Measurements from ENCODE around the gene OR1M1. TPM values are rescaled to one million over a fixed set of nuclear protein-coding genes. Genes with fewer than 3 reads are reported as not detected.

Gene OR1M1
- total and polyA plus RNA-seq, 9 of the 15 experiments (the other 6 are each of a cell fraction or from before 2014, with no cell fraction given): not detected

DNA sequence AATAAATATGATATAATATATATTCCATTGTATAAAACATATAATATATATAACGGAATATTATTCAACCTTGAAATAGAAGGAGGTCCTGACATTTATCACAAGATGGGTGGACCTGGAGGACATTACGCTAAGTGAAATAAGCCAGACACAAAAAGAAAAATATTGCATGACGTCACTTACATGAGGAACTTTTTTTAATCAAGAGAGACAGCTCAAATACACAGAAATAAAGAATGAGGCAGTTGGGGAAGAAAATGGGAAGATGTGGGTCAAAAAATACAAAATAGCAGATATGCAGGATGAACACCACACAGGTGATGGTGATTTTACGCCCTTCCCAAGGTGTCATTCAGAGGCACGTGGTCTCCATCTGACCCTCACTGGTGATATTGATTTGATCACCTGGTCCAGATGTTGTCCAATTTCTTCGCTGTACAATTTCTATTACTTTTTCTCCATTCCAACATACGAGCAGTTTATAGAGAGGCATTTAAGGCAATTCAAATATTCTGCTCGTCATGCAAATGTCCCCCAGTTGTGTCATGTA, 52.8 kb downstream of the OR1M1 start (continued):
- TF ChIP-seq ZFX (CRISPR knock-in tag; IDR thresholded peaks at IDR 0.05): no peak
- TF ChIP-seq, protein P1, sequence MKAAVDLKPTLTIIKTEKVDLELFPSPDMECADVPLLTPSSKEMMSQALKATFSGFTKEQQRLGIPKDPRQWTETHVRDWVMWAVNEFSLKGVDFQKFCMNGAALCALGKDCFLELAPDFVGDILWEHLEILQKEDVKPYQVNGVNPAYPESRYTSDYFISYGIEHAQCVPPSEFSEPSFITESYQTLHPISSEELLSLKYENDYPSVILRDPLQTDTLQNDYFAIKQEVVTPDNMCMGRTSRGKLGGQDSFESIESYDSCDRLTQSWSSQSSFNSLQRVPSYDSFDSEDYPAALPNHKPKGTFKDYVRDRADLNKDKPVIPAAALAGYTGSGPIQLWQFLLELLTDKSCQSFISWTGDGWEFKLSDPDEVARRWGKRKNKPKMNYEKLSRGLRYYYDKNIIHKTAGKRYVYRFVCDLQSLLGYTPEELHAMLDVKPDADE (conservative IDR thresholded peaks at IDR 0.05; ENCODE audit: control insufficient read depth, low read depth, low read length): no peak
- no peak for TF ChIP-seq RNF2 (IDR thresholded peaks at IDR 0.05)
- TF ChIP-seq RBM17 (IDR thresholded peaks at IDR 0.05; ENCODE audit: borderline replicate concordance, low read depth, low read length): no peak
- no peak for TF ChIP-seq TCF7 (IDR thresholded peaks at IDR 0.05; ENCODE audit: borderline replicate concordance)
- TF ChIP-seq COPS2 (conservative IDR thresholded peaks at IDR 0.05): no peak
- TF ChIP-seq, protein P2, sequence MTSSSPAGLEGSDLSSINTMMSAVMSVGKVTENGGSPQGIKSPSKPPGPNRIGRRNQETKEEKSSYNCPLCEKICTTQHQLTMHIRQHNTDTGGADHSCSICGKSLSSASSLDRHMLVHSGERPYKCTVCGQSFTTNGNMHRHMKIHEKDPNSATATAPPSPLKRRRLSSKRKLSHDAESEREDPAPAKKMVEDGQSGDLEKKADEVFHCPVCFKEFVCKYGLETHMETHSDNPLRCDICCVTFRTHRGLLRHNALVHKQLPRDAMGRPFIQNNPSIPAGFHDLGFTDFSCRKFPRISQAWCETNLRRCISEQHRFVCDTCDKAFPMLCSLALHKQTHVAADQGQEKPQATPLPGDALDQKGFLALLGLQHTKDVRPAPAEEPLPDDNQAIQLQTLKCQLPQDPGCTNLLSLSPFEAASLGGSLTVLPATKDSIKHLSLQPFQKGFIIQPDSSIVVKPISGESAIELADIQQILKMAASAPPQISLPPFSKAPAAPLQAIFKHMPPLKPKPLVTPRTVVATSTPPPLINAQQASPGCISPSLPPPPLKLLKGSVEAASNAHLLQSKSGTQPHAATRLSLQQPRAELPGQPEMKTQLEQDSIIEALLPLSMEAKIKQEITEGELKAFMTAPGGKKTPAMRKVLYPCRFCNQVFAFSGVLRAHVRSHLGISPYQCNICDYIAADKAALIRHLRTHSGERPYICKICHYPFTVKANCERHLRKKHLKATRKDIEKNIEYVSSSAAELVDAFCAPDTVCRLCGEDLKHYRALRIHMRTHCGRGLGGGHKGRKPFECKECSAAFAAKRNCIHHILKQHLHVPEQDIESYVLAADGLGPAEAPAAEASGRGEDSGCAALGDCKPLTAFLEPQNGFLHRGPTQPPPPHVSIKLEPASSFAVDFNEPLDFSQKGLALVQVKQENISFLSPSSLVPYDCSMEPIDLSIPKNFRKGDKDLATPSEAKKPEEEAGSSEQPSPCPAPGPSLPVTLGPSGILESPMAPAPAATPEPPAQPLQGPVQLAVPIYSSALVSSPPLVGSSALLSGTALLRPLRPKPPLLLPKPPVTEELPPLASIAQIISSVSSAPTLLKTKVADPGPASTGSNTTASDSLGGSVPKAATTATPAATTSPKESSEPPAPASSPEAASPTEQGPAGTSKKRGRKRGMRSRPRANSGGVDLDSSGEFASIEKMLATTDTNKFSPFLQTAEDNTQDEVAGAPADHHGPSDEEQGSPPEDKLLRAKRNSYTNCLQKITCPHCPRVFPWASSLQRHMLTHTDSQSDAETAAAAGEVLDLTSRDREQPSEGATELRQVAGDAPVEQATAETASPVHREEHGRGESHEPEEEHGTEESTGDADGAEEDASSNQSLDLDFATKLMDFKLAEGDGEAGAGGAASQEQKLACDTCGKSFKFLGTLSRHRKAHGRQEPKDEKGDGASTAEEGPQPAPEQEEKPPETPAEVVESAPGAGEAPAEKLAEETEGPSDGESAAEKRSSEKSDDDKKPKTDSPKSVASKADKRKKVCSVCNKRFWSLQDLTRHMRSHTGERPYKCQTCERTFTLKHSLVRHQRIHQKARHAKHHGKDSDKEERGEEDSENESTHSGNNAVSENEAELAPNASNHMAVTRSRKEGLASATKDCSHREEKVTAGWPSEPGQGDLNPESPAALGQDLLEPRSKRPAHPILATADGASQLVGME (CRISPR knock-in tag; IDR thresholded peaks at IDR 0.05): no peak
- no peak for TF ChIP-seq TCF3 (CRISPR knock-in tag; IDR thresholded peaks at IDR 0.05)
- no peak for TF ChIP-seq PHF8 (IDR thresholded peaks at IDR 0.05; ENCODE audit: borderline replicate concordance, low read length)
- TF ChIP-seq ZSCAN32 (CRISPR knock-in tag; IDR thresholded peaks at IDR 0.05): no peak
- TF ChIP-seq RFX1 (IDR thresholded peaks at IDR 0.05): no peak
- no peak for TF ChIP-seq CBFB (CRISPR knock-in tag; IDR thresholded peaks at IDR 0.05)
- TF ChIP-seq, protein P3, sequence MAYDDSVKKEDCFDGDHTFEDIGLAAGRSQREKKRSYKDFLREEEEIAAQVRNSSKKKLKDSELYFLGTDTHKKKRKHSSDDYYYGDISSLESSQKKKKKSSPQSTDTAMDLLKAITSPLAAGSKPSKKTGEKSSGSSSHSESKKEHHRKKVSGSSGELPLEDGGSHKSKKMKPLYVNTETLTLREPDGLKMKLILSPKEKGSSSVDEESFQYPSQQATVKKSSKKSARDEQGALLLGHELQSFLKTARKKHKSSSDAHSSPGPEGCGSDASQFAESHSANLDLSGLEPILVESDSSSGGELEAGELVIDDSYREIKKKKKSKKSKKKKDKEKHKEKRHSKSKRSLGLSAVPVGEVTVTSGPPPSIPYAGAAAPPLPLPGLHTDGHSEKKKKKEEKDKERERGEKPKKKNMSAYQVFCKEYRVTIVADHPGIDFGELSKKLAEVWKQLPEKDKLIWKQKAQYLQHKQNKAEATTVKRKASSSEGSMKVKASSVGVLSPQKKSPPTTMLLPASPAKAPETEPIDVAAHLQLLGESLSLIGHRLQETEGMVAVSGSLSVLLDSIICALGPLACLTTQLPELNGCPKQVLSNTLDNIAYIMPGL (CRISPR knock-in tag; IDR thresholded peaks at IDR 0.05): no peak
- TF ChIP-seq TRIM28 (IDR thresholded peaks at IDR 0.05): no peak; the same call in 1 of the 2 replicates
- TF ChIP-seq, protein P4, sequence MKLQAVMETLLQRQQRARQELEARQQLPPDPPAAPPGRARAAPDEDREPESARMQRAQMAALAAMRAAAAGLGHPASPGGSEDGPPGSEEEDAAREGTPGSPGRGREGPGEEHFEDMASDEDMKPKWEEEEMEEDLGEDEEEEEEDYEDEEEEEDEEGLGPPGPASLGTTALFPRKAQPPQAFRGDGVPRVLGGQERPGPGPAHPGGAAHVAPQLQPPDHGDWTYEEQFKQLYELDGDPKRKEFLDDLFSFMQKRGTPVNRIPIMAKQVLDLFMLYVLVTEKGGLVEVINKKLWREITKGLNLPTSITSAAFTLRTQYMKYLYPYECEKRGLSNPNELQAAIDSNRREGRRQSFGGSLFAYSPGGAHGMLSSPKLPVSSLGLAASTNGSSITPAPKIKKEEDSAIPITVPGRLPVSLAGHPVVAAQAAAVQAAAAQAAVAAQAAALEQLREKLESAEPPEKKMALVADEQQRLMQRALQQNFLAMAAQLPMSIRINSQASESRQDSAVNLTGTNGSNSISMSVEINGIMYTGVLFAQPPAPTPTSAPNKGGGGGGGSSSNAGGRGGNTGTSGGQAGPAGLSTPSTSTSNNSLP (IDR thresholded peaks at IDR 0.05; ENCODE audit: borderline replicate concordance, low read depth, low read length): no peak
- TF ChIP-seq, protein P5, sequence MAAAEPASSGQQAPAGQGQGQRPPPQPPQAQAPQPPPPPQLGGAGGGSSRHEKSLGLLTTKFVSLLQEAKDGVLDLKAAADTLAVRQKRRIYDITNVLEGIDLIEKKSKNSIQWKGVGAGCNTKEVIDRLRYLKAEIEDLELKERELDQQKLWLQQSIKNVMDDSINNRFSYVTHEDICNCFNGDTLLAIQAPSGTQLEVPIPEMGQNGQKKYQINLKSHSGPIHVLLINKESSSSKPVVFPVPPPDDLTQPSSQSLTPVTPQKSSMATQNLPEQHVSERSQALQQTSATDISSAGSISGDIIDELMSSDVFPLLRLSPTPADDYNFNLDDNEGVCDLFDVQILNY (CRISPR knock-in tag; IDR thresholded peaks at IDR 0.05): no peak

All from K562 (cell line).